Stimulated activated CD4-positive, alpha-beta T cell treated with anti-CD3 and anti-CD28 coated beads, Interleukin-1b, Interleukin-23, amount 100 ng/mL, for 48 hours (primary cell): ENCODE data around the gene GALNT13.

ENCODE experiments used
- DNase-seq: peaks from one replicate; pipeline ENCODE4 v3.0.0-alpha.2; 2020

Gene GALNT13

DNA sequence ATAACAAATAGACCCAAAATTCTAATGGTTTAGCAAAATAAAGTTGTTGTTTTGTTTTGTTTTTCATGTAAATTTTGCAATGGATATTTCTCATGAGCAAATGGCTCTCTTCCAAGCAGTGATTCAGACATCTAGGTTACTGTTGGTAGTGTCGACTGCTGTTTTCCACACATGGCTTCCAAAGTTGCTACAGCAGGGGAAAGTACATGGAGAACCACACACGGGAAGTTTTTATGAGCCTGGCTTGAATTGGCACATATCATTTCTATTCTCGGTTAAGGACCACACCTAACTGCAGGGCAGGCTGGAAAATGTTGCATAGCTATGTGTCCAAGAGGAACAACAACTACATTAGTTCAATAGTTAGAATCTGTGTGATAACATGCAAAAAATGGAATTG is 262.1 kb downstream of the GALNT13 start:
- no peak for DNase-seq

- no peak for DNase-seq
Measured at GRCh38 chr2:154140249-154141025, 268.7 kb downstream of the GALNT13 start.

DNA sequence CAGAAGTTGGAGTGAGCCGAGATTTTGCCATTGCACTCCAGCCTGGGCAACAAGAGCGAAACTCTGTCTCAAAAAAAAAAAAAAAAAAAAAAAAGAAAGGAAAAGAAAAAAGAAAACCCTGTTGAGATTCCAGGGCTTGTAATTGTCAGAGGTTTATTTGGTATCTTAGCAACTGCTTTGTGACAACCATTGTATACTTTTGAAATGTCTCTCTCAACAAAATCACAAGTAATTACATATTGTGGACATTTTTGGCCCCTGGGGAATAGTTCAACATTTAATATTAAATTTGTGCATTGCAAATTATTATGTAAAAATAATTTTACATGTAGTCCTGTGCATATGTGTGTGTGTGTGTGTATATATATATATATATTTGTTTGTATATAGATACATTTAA is 270.8 kb downstream of the GALNT13 start:
- no peak for DNase-seq

DNA sequence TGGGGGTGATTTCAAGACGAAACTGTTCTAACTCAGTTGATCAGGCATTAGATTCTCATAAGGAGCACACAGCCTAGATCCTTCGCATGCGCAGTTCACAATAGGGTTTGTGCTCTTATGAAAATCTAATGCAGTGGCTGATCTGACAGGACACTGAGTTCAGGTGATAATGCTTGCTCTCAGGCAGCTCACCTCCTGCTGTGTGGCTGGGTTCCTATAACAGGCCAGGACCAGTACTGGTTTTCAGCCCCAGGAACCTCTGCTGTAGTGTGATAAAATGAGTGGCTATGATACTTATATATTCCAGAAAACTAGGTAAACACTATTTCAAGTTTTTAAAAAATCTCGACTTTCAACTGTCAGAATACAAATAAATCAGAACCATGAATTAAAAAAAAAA is 271.4 kb downstream of the GALNT13 start:
- DNase-seq: no peak

- no peak for DNase-seq
Measured at GRCh38 chr2:154158101-154158500, 286.4 kb downstream of the GALNT13 start.

GRCh38 chr2:154161286-154161685 is 289.6 kb downstream of the GALNT13 start:
- no peak for DNase-seq

- no peak for DNase-seq
Measured at GRCh38 chr2:154170400-154170799, 298.7 kb downstream of the GALNT13 start.

- no peak for DNase-seq
Measured at GRCh38 chr2:154173164-154173563, 301.4 kb downstream of the GALNT13 start.

- no peak for DNase-seq
Measured at GRCh38 chr2:154173919-154174318, 302.2 kb downstream of the GALNT13 start.

GRCh38 chr2:154182008-154182407 is 310.3 kb downstream of the GALNT13 start:
- DNase-seq: no peak

GRCh38 chr2:154187948-154188347 is 316.2 kb downstream of the GALNT13 start:
- DNase-seq: no peak

- DNase-seq: no peak
Measured at GRCh38 chr2:154189953-154190352, 318.2 kb downstream of the GALNT13 start.

- DNase-seq: no peak
Measured at GRCh38 chr2:154193246-154193645, 321.5 kb downstream of the GALNT13 start.

DNA sequence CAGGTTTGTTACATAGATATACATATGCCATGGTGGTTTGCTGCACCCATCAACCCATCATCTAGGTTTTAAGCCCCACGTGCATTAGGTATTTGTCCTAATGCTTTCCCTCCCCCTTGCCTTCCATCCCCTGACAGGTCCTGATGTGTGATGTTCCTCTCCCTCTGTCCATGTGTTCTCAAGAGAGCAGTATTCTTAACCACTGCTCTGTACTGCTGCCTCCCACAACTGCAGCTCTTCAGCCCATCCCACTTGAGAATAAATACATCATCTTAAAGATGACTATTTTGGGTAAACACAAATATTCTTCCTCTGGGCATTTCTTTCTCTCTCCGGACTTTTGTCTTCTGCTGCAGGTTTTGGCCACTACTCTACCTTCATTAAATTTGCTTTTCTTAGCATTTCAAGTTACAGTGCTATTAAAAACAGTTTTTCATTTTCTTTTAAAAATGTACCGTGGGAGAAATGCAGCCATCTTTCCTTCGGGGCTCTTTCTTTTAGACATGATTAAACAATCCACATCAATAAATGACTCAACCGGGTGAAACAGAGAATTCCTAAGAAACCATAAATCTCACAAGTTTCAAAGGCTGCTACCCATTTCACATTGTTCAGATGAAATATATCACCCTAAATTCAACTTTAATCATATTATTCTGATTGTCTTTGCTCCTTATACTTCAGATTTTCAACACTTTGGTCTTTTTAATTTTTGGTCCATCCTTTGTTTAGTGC is 323.4 kb downstream of the GALNT13 start:
- no peak for DNase-seq

- DNase-seq: no peak
Measured at GRCh38 chr2:154195644-154196195, 324.0 kb downstream of the GALNT13 start.

GRCh38 chr2:154198866-154199265 is 327.1 kb downstream of the GALNT13 start:
- no peak for DNase-seq

DNA sequence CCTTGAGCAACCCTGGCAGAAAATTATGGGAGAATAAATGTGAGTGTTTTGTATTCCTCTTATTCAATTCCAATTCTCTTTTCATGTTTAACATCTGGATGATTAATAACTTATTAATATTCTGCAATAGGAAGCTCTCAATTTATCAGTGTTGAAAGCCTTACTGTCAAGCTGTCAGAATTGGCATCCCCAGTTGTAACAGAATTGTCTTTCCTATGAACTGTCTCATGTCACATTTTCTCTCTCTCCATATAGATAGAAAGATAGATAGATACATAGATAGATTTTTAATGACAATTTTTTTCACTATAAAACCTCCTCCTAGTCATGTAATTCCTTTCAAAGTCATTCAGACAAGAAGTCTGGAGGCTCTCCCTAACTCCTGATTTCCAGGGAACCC is 331.5 kb downstream of the GALNT13 start:
- DNase-seq: no peak

GRCh38 chr2:154203902-154204301 is 332.2 kb downstream of the GALNT13 start:
- DNase-seq: no peak

- no peak for DNase-seq
Measured at GRCh38 chr2:154207288-154208047, 335.7 kb downstream of the GALNT13 start.

- no peak for DNase-seq
Measured at GRCh38 chr2:154223726-154224125, 352.0 kb downstream of the GALNT13 start.

DNA sequence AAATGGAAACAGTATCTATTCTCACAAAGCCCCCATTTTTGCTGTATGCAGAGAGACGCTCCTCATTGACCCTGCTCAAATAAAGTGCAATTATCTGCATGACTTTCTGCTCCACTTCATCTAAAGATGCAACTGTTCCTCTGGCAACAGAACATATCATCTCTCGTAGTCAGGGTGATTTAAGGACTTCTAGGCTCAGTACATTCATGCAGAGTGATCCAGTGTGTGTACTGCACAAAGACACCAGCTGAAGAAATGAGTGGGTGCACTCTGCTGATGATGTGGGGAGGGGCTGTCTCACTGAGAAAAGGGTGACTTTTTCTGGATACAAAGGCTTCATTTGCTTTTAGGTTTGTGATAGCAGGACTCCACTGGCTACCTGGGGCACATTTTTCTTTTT is 355.2 kb downstream of the GALNT13 start:
- no peak for DNase-seq

GRCh38 chr2:154228566-154229280 is 357.0 kb downstream of the GALNT13 start:
- no peak for DNase-seq

- DNase-seq: no peak
Measured at GRCh38 chr2:154229966-154230365, 358.2 kb downstream of the GALNT13 start.
